SU-DHL-6 (cell line): Measurements from ENCODE around the gene WDR13.

Source experiments
- CTCF ChIP-seq: fragments of 200-600 bp; sonication (generic); IDR thresholded peaks from one replicate; pipeline ENCODE4 v1.5.1; 2017; ENCODE audit warnings: antibody characterized with exemption, mild to moderate bottlenecking, low read length, moderate library complexity; ENCODE audit not compliant: insufficient read depth, poor library complexity, severe bottlenecking
- EZH2phosphoT487 ChIP-seq: fragments of 200-600 bp; sonication (generic), shearing (Covaris generic); conservative IDR thresholded peaks from 2 replicates; pipeline ENCODE4 v1.6.1; 2018; ENCODE audit warnings: mild to moderate bottlenecking, antibody characterized with exemption, low read length, moderate library complexity, mixed read lengths

GRCh38 chrX:48626401-48627298 is 29.4 kb downstream of the WDR13 start:
- TF ChIP-seq CTCF (no peak), EZH2phosphoT487 (no peak)
